HEK293 (cell line): Measurements from ENCODE around the gene NR3C1.

Source experiments
- ATF2 ChIP-seq: fragments of 450-650 bp; formaldehyde crosslinking; IDR thresholded peaks from 2 replicates; pipeline ENCODE4 v1.5.1; 2016; ENCODE audit warnings: missing biosample characterization, missing genetic modification characterization, low read depth
- CTCF ChIP-seq: fragments of 450-650 bp; formaldehyde crosslinking; IDR thresholded peaks from 2 replicates; pipeline ENCODE4 v1.5.1; 2016; ENCODE audit warnings: missing biosample characterization, missing genetic modification characterization
- MEIS1 ChIP-seq: sonication (generic); formaldehyde crosslinking; IDR thresholded peaks from 2 replicates; pipeline ENCODE4 v1.8.1; 2022; ENCODE audit warnings: missing genetic modification reagents, mild to moderate bottlenecking, borderline replicate concordance
- REST ChIP-seq: fragments of 450-650 bp; formaldehyde crosslinking; IDR thresholded peaks from 2 replicates; pipeline ENCODE4 v1.5.1; 2016; ENCODE audit warnings: missing biosample characterization, missing genetic modification characterization
- SCRT1 ChIP-seq: fragments of 450-650 bp; formaldehyde crosslinking; IDR thresholded peaks from 2 replicates; pipeline ENCODE4 v1.5.1; 2016; ENCODE audit warnings: missing biosample characterization, missing genetic modification characterization, borderline replicate concordance
- ZBTB1 ChIP-seq: fragments of 450-650 bp; formaldehyde crosslinking; IDR thresholded peaks from 2 replicates; pipeline ENCODE4 v1.5.1; 2016; ENCODE audit warnings: missing biosample characterization, missing genetic modification characterization
- ZNF558 ChIP-seq: fragments of 450-650 bp; formaldehyde crosslinking; IDR thresholded peaks from 2 replicates; pipeline ENCODE4 v1.5.1; 2016; ENCODE audit warnings: missing biosample characterization, missing genetic modification characterization
- ZNF580 ChIP-seq: fragments of 450-650 bp; formaldehyde crosslinking; IDR thresholded peaks from 2 replicates; pipeline ENCODE4 v1.5.1; 2016; ENCODE audit warnings: missing biosample characterization, missing genetic modification characterization

GRCh38 chr5:143398053-143398355, 5.5 kb downstream of the NR3C1 start:
- no peak for TF ChIP-seq CTCF (tag by site-specific recombination)
- TF ChIP-seq ATF2 = no peak
- no peak for TF ChIP-seq ZNF558 (tag by site-specific recombination)
- TF ChIP-seq ZNF580 = no peak
- TF ChIP-seq MEIS1 (CRISPR knock-in tag) = no peak
- TF ChIP-seq SCRT1 (tag by site-specific recombination) = no peak
- no peak for TF ChIP-seq ZBTB1 (tag by site-specific recombination)
- TF ChIP-seq REST (tag by site-specific recombination) = no peak
